ENCODE measurements around the gene EPC2. TPM values are rescaled to one million over a fixed set of nuclear protein-coding genes. Genes with fewer than 3 reads are reported as not detected.

EPC2 gene
- total and polyA plus RNA-seq, 7 donors: 9.2 to 31.4 (median 29.1) TPM

GRCh38 chr2:148742373-148742772 lies 97.8 kb downstream of the EPC2 start:
- no peak for DNase-seq
- no peak overlapping the region for H3K27ac ChIP-seq
- H3K9me3 ChIP-seq: no peaks in the 10 kb centered on the region
- H3K4me3 ChIP-seq: no peak overlapping the region
- peaks cover 0 to 8% (median 0%) of the 10 kb centered on the region in 4 donors for H3K4me1 ChIP-seq
- TF ChIP-seq EP300 (IDR thresholded peaks at IDR 0.05) (no peak), POLR2AphosphoS5 (IDR thresholded peaks at IDR 0.05) (no peak), CTCF (IDR thresholded peaks at IDR 0.05) (no peak), POLR2A (IDR thresholded peaks at IDR 0.05) (no peak)
- intact Hi-C loops (cut with DNase I): no loop called here
- H3K36me3 ChIP-seq: no peaks in the 10 kb centered on the region
- 89 to 94% methylated on average over 4 of the region's 4 CpGs for WGBS, 2 donors
- H3K27me3 ChIP-seq: no peaks in the 10 kb centered on the region

- no peak for DNase-seq
- no peak overlapping the region for H3K27ac ChIP-seq
- peaks cover 0 to 8% (median 0%) of the 10 kb centered on the region in 4 donors for H3K4me1 ChIP-seq
- intact Hi-C loops (cut with DNase I): no loop called here
- H3K27me3 ChIP-seq: no peaks in the 10 kb centered on the region
- 98% methylated on average over 3 of the region's 3 CpGs for WGBS, 2 donors
- TF ChIP-seq POLR2AphosphoS5 (IDR thresholded peaks at IDR 0.05) (no peak), CTCF (IDR thresholded peaks at IDR 0.05) (no peak), EP300 (IDR thresholded peaks at IDR 0.05) (no peak), POLR2A (IDR thresholded peaks at IDR 0.05) (no peak)
- H3K9me3 ChIP-seq: no peaks in the 10 kb centered on the region
- H3K4me3 ChIP-seq: no peak overlapping the region
- H3K36me3 ChIP-seq: no peaks in the 10 kb centered on the region
Observed at GRCh38 chr2:148745151-148745851, 100.8 kb downstream of the EPC2 start.

- WGBS, 2 donors: 18 to 61% methylated on average over 1 of the region's 1 CpG
- TF ChIP-seq POLR2AphosphoS5 (IDR thresholded peaks at IDR 0.05) (no peak), POLR2A (IDR thresholded peaks at IDR 0.05) (no peak), CTCF (IDR thresholded peaks at IDR 0.05) (no peak), EP300 (IDR thresholded peaks at IDR 0.05) (no peak)
- H3K4me1 ChIP-seq: peaks cover 0 to 3% (median 0%) of the 10 kb centered on the region in 4 donors
Observed at GRCh38 chr2:148746973-148747372, 102.4 kb downstream of the EPC2 start.

GRCh38 chr2:148751907-148752306 lies 107.4 kb downstream of the EPC2 start:
- 95 to 96% methylated on average over 4 of the region's 4 CpGs for WGBS, 2 donors
- Histone ChIP-seq H3K27ac (no peak overlapping the region), H3K27me3 (no peaks in the 10 kb centered on the region), H3K9me3 (no peaks in the 10 kb centered on the region), H3K4me3 (no peak overlapping the region), H3K36me3 (peaks cover 0 to 11% (median 0%) of the 10 kb centered on the region in 4 donors), H3K4me1 (no peaks in the 10 kb centered on the region)
- DNase-seq: no peak
- no peak for TF ChIP-seq EP300 (IDR thresholded peaks at IDR 0.05)
- no peak for TF ChIP-seq POLR2A (IDR thresholded peaks at IDR 0.05)
- no peak for TF ChIP-seq CTCF (IDR thresholded peaks at IDR 0.05)
- no peak for TF ChIP-seq POLR2AphosphoS5 (IDR thresholded peaks at IDR 0.05)
- intact Hi-C loops (cut with DNase I): no loop called here

More at GRCh38 chr2:148746973-148747372, 102.4 kb downstream of the EPC2 start:
- Histone ChIP-seq H3K9me3 (no peaks in the 10 kb centered on the region), H3K4me3 (no peak overlapping the region), H3K27me3 (no peaks in the 10 kb centered on the region), H3K36me3 (no peaks in the 10 kb centered on the region), H3K27ac (no peak overlapping the region)
- intact Hi-C loops (cut with DNase I): no loop called here
- DNase-seq: no peak

Measured in sigmoid colon (tissue), 7 donors.